HepG2 (cell line): ENCODE measurements around the gene NUDCD3.

Experiments used
- BRCA1 ChIP-seq: sonication (generic); formaldehyde crosslinking; IDR thresholded peaks from 2 replicates; pipeline ENCODE4 v1.4.0; 2020; ENCODE audit warnings: missing genetic modification reagents
- ZSCAN21 ChIP-seq: sonication (generic); formaldehyde crosslinking; IDR thresholded peaks from 2 replicates; pipeline ENCODE4 v1.8.0; 2022; ENCODE audit warnings: mild to moderate bottlenecking, missing genetic modification reagents, moderate library complexity, borderline replicate concordance

DNA sequence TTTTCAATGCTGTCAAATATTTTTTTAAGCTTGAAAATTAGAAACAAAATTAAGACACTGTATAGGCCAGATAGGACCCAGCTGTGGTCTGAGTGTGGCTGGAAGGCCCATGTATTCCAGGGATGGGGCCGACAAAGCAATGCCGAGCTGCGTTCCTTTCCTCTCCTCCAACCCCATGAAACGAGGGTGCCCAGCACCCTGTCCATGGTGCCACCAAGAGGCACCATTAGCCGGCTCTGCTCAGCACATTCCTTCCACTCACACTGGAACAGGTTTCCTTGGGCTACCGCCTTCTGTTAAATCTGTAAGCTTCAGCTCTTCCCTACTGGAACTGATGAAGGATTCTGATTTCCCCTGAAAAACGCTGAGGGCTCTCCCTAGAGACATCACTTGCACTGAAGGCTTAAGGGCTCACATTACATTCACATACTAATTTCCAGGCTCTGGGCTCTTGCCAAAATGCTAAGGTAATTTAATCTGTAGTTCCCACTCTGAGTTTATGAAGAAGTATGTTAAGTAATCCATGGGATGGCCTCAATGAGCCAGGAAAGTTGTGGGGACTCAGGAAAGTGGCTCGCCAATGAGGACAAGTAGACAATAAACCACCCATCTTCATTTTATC is 91.4 kb downstream of the NUDCD3 start:
- TF ChIP-seq ZSCAN21 (CRISPR knock-in tag) (no peak), BRCA1 (CRISPR knock-in tag) (no peak)
